Naive thymus-derived CD4-positive, alpha-beta T cell (primary cell): ENCODE data around the gene FBXO33. TPM values are rescaled to one million over a fixed set of nuclear protein-coding genes. Genes with fewer than 3 reads are reported as not detected.

Experiments used
- ATAC-seq: fragments of 150-1000 bp; cut with Tn5 transposase; 2 replicates; pipeline ENCODE4 v1.10.0; 2021; ENCODE audit warnings: mild to moderate bottlenecking, moderate library complexity
- CTCF ChIA-PET: fragments of 350-600 bp; sonication (Branson Sonifier 250); formaldehyde crosslinking; loops from one replicate; lab custom pipeline; 2021; ENCODE audit warnings: antibody characterized with exemption; lab: Charles Lee
- POLR2A ChIA-PET: fragments of 350-600 bp; sonication (Branson Sonifier 250); formaldehyde crosslinking; loops from one replicate; lab custom pipeline; 2021; ENCODE audit warnings: antibody characterized with exemption, inconsistent platforms; lab: Charles Lee
- DNase-seq, 9 donors: peaks; one replicate each; pipeline versions ENCODE4 v3.0.0 to v3.0.0-alpha.2; 2020 to 2022; ENCODE audit warnings: mixed read lengths in 1 of 9
- H3K27ac ChIP-seq: one replicate; pipeline ENCODE4 v1.7.0; 2013; ENCODE audit warnings: mild to moderate bottlenecking, low read depth, low read length, moderate library complexity
- H3K27me3 ChIP-seq, 2 donors: one replicate each; pipeline ENCODE4 v1.7.0; 2013; ENCODE audit warnings: low read length in 2 of 2, mild to moderate bottlenecking in 2 of 2, moderate library complexity in 2 of 2; ENCODE audit not compliant: control insufficient read depth in 2 of 2, insufficient read depth in 2 of 2
- H3K36me3 ChIP-seq, 3 experiments: 1 replicate in 2 of 3; 2 replicates in 1 of 3; pipeline ENCODE4 v1.7.0; 2013; ENCODE audit warnings: low read length in 3 of 3, mild to moderate bottlenecking in 3 of 3, moderate library complexity in 1 of 3; ENCODE audit not compliant: insufficient read depth in 3 of 3, control insufficient read depth in 2 of 3
- H3K4me1 ChIP-seq, 2 donors: one replicate each; pipeline ENCODE4 v1.7.0; 2013; ENCODE audit warnings: low read length in 2 of 2, mild to moderate bottlenecking in 2 of 2, moderate library complexity in 1 of 2; ENCODE audit not compliant: control insufficient read depth in 2 of 2, insufficient read depth in 2 of 2
- H3K4me3 ChIP-seq: 2 replicates; pipeline ENCODE4 v1.7.0; 2013; ENCODE audit warnings: mild to moderate bottlenecking, low read length
- H3K9me3 ChIP-seq, 3 experiments: 1 replicate in 2 of 3; 2 replicates in 1 of 3; pipeline ENCODE4 v1.7.0; 2013; ENCODE audit warnings: low read length in 3 of 3; ENCODE audit not compliant: control insufficient read depth in 2 of 3
- H3K27ac Mint-ChIP-seq, 9 donors: one replicate each; pipeline ENCODE4 v1.8.0; 2020 to 2022; ENCODE audit warnings: mixed read lengths in 9 of 9, mild to moderate bottlenecking in 8 of 9, moderate library complexity in 5 of 9, inconsistent platforms in 2 of 9
- H3K27me3 Mint-ChIP-seq, 5 donors: one replicate each; pipeline ENCODE4 v1.8.0; 2021 to 2022; ENCODE audit warnings: mixed read lengths in 5 of 5, mild to moderate bottlenecking in 1 of 5
- H3K36me3 Mint-ChIP-seq, 5 donors: one replicate each; pipeline ENCODE4 v1.8.0; 2020 to 2022; ENCODE audit warnings: mixed read lengths in 5 of 5, mild to moderate bottlenecking in 3 of 5, inconsistent platforms in 1 of 5
- H3K4me1 Mint-ChIP-seq, 7 donors: one replicate each; pipeline ENCODE4 v1.8.0; 2020 to 2022; ENCODE audit warnings: mixed read lengths in 7 of 7, mild to moderate bottlenecking in 3 of 7, inconsistent platforms in 1 of 7
- H3K4me3 Mint-ChIP-seq, 10 donors: one replicate each; pipeline ENCODE4 v1.8.0; 2020 to 2022; ENCODE audit warnings: mild to moderate bottlenecking in 10 of 10, mixed read lengths in 10 of 10, moderate library complexity in 6 of 10, inconsistent platforms in 2 of 10
- H3K9me3 Mint-ChIP-seq, 11 donors: one replicate each; pipeline ENCODE4 v1.8.0; 2020 to 2022; ENCODE audit warnings: mixed read lengths in 11 of 11, mild to moderate bottlenecking in 4 of 11, inconsistent platforms in 1 of 11, moderate library complexity in 1 of 11
- intact Hi-C, 2 donors: fragments of 100-400 bp; cut with micrococcal nuclease; formaldehyde crosslinking; loops; one replicate each; pipeline ENCODE4 v1.15.1; 2023
- polyA plus RNA-seq, 2 donors: library from polyadenylated mRNA; unstranded; fragments of 300-500 nt; fragmentation: Illumina TruSeq; gene quantifications; one replicate each; pipeline ENCODE4 v1.2.3, GENCODE V29; 2021
- total RNA-seq, 6 experiments: library from RNA in 5 of 6; stranded (reverse) in 5 of 6; gene quantifications; 1 replicate in 5 of 6; 2 replicates in 1 of 6; pipeline ENCODE4 v1.2.3 and lab custom pipeline; 2021 to 2026

The FBXO33 gene, protein sequence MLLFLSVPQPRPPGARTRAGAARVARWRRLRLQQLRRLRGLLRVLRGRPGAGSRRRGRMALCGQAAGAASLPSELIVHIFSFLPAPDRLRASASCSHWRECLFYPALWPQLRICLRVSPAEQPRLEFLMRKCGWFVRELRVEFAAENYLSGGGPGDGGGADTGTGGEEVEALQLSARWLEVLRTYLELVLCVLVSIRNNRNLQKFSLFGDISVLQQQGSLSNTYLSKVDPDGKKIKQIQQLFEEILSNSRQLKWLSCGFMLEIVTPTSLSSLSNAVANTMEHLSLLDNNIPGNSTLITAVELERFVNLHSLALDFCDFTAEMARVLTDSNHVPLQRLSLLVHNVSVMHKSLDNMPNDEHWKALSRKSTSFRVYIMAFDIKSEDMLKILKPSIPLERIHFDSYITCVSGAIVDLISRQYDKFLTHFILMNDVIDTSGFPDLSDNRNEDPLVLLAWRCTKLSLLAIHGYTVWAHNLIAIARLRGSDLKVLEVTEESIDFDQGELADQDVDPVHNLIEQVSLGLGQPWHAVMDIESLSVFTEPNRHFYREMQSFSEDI
- total RNA-seq (10 to 100 TPM; 16.5 to 68.2 (median 27.9) TPM), polyA plus RNA-seq (10 to 100 TPM; 17.5 to 19.8 TPM), total RNA-seq (lab: John Stamatoyannopoulos, UW) (128 reads per million, percentile 88 among the genes with 10 or more reads in this experiment)

DNA sequence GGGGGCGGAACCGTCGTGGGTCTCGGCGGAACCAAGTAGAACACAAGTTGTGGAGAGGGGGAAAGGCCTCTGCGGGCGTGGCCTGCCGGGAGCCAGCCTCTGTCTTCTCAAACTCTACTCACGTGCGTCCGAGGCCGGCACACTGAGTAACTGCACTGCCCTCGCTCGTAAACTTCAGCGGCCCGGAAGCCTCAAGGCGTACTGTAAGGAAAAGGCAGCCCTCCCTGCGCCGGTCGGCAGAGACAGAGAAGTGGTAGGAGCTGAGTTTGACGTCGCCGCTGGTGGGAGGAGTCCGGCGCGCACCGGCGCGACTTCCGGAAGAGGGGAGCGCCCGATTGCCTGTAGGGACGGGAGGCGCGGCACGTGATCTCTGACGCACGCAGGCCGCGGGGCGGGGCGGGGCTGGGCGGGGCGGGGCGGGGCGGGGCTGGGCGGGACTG, at the start of gene FBXO33:
Gene FBXO33 (minus strand): TSS at position 255 of the 440 bp plus-strand sequence. CDS start 271 bp downstream, outside the sequence.
- Histone ChIP-seq H3K27ac (peak within 1 kb of the TSS; percentile 99), H3K9me3 (no peaks in the 10 kb centered on the region), H3K27me3 (no peaks in the 10 kb centered on the region), H3K4me1 (peaks cover 26 to 34% of the 10 kb centered on the region in 2 donors), H3K4me3 (peak within 1 kb of the TSS; percentile 98), H3K36me3 (peaks cover 0 to 7% (median 0%) of the 10 kb centered on the region in 3 experiments)
- ChIA-PET POLR2A (interaction anchor here (0.5 to 3.7 kb wide), 24 partner anchors 8 to 1352 kb away, joined by 3 to 40 read pairs (median 5); partner anchors contain the start of genes GEMIN2, PNN, SEC23A and TRAPPC6B), CTCF (interaction anchor here (1.2 kb wide), 1 partner anchor 9 kb away, joined by 3 read pairs; no protein-coding TSS in a partner anchor)
- H3K27me3 Mint-ChIP-seq, result peaks cover 0 to 2% (median 0%) of the 10 kb centered on the region in 5 donors
- intact Hi-C loops, result loop anchor here (1.0 to 10.0 kb wide), 9 partner anchors 15 to 1367 kb away; partner anchors contain the start of genes GEMIN2 (in 2 of the 2), PNN (in 2 of the 2), SEC23A (in 2 of the 2) and TRAPPC6B (in 2 of the 2)
- peak; percentile 93 to 99 (median 98) for DNase-seq
- H3K4me3 Mint-ChIP-seq, result peak within 1 kb of the TSS; percentile 99 to 100 (median 100)
- peaks cover 0 to 4% (median 0%) of the 10 kb centered on the region in 11 donors for H3K9me3 Mint-ChIP-seq
- peak; percentile 89 for ATAC-seq
- H3K36me3 Mint-ChIP-seq, result peaks cover 0 to 3% (median 0%) of the 10 kb centered on the region in 5 donors
- peak within 1 kb of the TSS; percentile 100 for H3K27ac Mint-ChIP-seq
- H3K4me1 Mint-ChIP-seq, result peaks cover 33 to 50% (median 43%) of the 10 kb centered on the region in 7 donors

DNA sequence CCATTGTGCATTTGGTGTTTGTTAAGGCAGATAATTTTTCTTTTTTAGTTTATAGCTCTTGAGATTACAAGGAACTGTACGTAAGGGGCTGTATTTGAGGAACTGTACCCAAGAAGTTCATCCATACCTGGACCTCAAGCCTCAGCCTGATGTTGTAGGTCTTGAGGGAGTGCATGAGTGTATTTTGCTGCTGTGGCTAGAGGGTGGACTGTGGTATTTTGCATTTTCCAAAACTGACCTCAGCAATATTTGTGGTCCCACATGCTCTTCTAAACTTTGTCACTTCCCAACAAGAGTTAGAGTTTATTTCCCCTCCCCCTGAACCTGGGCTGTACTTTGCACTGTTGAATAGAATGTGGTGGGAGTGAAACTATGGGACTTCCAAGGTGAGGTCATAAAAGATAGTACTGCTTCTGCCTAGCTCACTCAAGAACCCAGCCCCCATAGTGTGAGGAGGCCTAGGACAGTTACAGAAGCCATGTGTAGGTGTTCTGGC, 42.2 kb upstream of the FBXO33 start:
- Histone ChIP-seq H3K27ac (no peak overlapping the region), H3K27me3 (no peaks in the 10 kb centered on the region), H3K9me3 (no peaks in the 10 kb centered on the region), H3K4me3 (no peak overlapping the region), H3K4me1 (no peaks in the 10 kb centered on the region), H3K36me3 (no peaks in the 10 kb centered on the region)
- H3K27me3 Mint-ChIP-seq, result peaks cover 0 to 6% (median 0%) of the 10 kb centered on the region in 5 donors
- H3K27ac Mint-ChIP-seq, result no peak overlapping the region
- CTCF ChIA-PET, result no interaction called here
- DNase-seq (no peak), ATAC-seq (no peak)
- peaks cover 0 to 7% (median 2%) of the 10 kb centered on the region in 11 donors for H3K9me3 Mint-ChIP-seq
- H3K4me3 Mint-ChIP-seq, result no peak overlapping the region
- intact Hi-C loops, result no loop called here
- H3K4me1 Mint-ChIP-seq, result no peaks in the 10 kb centered on the region
- POLR2A ChIA-PET, result no interaction called here
- peaks cover 0 to 23% (median 8%) of the 10 kb centered on the region in 5 donors for H3K36me3 Mint-ChIP-seq

DNA sequence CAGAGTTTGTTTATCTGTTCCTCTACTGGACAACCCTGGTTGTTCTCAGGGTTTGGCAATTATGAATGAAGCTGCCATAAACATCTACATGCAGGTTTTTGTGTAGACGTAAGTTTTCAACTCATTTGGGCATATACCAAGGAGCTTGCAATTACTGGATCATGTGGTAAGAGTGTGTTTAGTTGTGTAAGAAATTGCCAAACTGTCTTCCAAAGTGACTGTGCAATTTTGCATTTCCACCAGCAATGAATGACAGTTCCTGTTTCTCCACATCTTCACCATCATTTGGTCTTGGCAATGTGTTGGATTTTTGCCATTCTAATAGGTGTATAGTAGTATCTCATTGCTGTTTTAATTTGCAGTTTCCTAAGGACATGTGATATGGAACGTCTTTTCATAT, 39.8 kb upstream of the FBXO33 start:
- H3K36me3 Mint-ChIP-seq, result peaks cover 0 to 15% (median 7%) of the 10 kb centered on the region in 5 donors
- DNase-seq (no peak), ATAC-seq (no peak)
- H3K9me3 Mint-ChIP-seq, result peaks cover 0 to 8% (median 3%) of the 10 kb centered on the region in 11 donors
- ChIA-PET CTCF (interaction anchor here (0.6 kb wide), 1 partner anchor 240 kb away, joined by 3 read pairs; no protein-coding TSS in a partner anchor), POLR2A (no interaction called here)
- Histone ChIP-seq H3K9me3 (no peaks in the 10 kb centered on the region), H3K4me1 (no peaks in the 10 kb centered on the region), H3K27me3 (no peaks in the 10 kb centered on the region), H3K4me3 (no peak overlapping the region), H3K36me3 (no peaks in the 10 kb centered on the region), H3K27ac (no peak overlapping the region)
- no peaks in the 10 kb centered on the region for H3K4me1 Mint-ChIP-seq
- intact Hi-C loops, result no loop called here
- H3K4me3 Mint-ChIP-seq, result no peak overlapping the region
- H3K27ac Mint-ChIP-seq, result no peak overlapping the region
- peaks cover 0 to 6% (median 0%) of the 10 kb centered on the region in 5 donors for H3K27me3 Mint-ChIP-seq

DNA sequence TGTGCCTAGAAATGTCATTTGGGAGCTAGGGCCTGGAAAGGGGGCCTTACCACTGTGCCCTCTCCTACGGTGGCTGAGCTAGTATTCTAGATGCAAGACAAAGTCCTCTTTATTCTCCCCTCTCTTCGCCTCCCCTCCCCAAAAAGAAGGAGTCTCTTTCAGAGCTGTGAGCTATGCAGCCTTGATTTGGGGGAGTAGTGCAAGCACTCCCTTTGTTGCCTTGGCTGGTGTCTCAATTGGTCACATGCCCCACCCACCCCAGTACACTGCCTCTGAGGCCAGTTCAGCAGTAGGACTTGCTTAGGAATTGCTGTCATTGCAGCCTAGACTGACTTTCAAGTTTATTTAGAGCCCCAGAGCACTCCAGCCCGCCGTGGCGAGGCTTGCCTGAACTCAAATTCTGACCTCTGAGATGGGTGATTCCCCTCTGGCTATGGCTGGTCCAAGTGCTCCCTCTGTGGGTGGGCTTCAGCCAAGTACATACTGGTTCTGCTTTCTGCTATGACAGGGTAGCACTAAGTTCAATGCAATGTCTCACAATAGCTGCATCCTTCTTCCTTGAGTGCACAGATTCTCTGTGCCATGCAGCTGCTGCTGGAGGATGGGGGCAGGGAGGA, 37.0 kb upstream of the FBXO33 start:
- CTCF ChIA-PET, result interaction anchor here (1.3 kb wide), 1 partner anchor 238 kb away, joined by 4 read pairs; no protein-coding TSS in a partner anchor
- no peak overlapping the region for H3K4me3 Mint-ChIP-seq

DNA sequence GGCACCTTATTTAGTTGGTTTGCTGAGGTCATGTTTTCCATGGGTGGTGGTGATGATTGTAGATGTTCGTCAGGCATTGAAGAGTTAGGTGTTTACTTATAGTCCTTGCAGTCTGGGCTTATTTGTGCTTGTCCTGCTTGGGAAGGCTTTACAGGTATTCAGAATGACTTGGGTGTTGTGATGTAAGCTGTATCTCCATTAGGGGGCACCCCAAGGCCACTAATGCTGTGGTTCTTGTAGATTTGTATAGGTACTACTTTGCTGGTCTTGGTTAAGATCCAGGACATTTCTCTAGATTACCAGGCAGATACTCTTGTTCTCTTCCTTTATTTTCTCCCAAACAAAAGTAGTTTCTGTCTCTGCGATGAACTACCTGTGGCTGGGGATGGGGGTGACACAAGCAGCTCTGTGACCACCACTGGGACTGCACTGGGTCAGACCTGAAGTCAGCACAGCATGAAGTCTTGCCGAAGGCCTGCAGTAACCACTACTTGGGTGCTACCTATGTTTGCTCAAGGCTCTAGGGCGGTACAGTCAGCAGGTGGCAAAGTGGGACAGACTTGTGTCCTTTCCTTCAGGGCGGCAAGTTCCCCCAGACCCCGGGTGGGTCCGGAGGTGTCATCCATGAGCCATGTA, 35.8 kb upstream of the FBXO33 start:
- Mint-ChIP-seq H3K27ac (no peak overlapping the region), H3K36me3 (peaks cover 0 to 15% (median 13%) of the 10 kb centered on the region in 5 donors), H3K27me3 (peaks cover 7 to 36% (median 13%) of the 10 kb centered on the region in 5 donors), H3K4me3 (no peak overlapping the region), H3K4me1 (no peaks in the 10 kb centered on the region), H3K9me3 (peaks cover 0 to 14% (median 4%) of the 10 kb centered on the region in 11 donors)
- ChIA-PET POLR2A (interaction anchor here (1.0 kb wide), 1 partner anchor 365 kb away, joined by 3 read pairs; the partner anchor contains the start of gene SEC23A), CTCF (interaction anchor here (1.3 kb wide), 1 partner anchor 237 kb away, joined by 4 read pairs; no protein-coding TSS in a partner anchor)
- H3K4me1 ChIP-seq, result no peaks in the 10 kb centered on the region
- H3K4me3 ChIP-seq, result no peak overlapping the region
- intact Hi-C loops, result no loop called here
- no peak overlapping the region for H3K27ac ChIP-seq
- DNase-seq (peak in 1 of 9 donors; percentile 37), ATAC-seq (no peak)
- H3K36me3 ChIP-seq, result no peaks in the 10 kb centered on the region
- no peaks in the 10 kb centered on the region for H3K9me3 ChIP-seq
- no peaks in the 10 kb centered on the region for H3K27me3 ChIP-seq

More for the DNA sequence above, 37.0 kb upstream of the FBXO33 start:
- intact Hi-C loops, result loop anchor here in 1 of 2 donors (1.0 kb wide), 1 partner anchor 366 kb away; the partner anchor contains the start of gene SEC23A
- Mint-ChIP-seq H3K9me3 (peaks cover 0 to 14% (median 4%) of the 10 kb centered on the region in 11 donors), H3K4me1 (no peaks in the 10 kb centered on the region), H3K27ac (no peak overlapping the region), H3K27me3 (peaks cover 7 to 31% (median 11%) of the 10 kb centered on the region in 5 donors), H3K36me3 (peaks cover 0 to 15% (median 13%) of the 10 kb centered on the region in 5 donors)
- ATAC-seq (peak; percentile 59), DNase-seq (peak in 6 of 9 donors; percentile 3 to 20 (median 16))
- no peaks in the 10 kb centered on the region for H3K9me3 ChIP-seq
- POLR2A ChIA-PET, result interaction anchor here (1.0 kb wide), 1 partner anchor 366 kb away, joined by 3 read pairs; the partner anchor contains the start of gene SEC23A
- H3K27me3 ChIP-seq, result no peaks in the 10 kb centered on the region
- no peak overlapping the region for H3K4me3 ChIP-seq
- no peak overlapping the region for H3K27ac ChIP-seq
- H3K36me3 ChIP-seq, result no peaks in the 10 kb centered on the region
- no peaks in the 10 kb centered on the region for H3K4me1 ChIP-seq
